Fibroblast of the aortic adventitia (primary cell): ENCODE results near the gene MRPL22. TPM values are rescaled to one million over a fixed set of nuclear protein-coding genes. Genes with fewer than 3 reads are reported as not detected.
A peak's percentile ranks its signal among the peaks of the same experiment; 100 is the strongest.

Source experiments
- DNase-seq: peaks from one replicate; pipeline ENCODE4 v3.0.0-alpha.2; 2010; ENCODE audit warnings: low read depth
- H3K4me3 ChIP-seq: 2 replicates; pipeline ENCODE4 v1.5.1; 2011; ENCODE audit warnings: low read depth, mild to moderate bottlenecking, control low read depth, low read length, moderate library complexity
- CTCF ChIP-seq: IDR thresholded peaks from 2 replicates; pipeline ENCODE4 v1.5.1; 2011; ENCODE audit warnings: mild to moderate bottlenecking, low read length, control low read depth, inconsistent platforms; ENCODE audit not compliant: insufficient read depth
- total RNA-seq: library from RNA; depleted of rRNA; stranded (reverse); fragments of >200 nt; gene quantifications from 2 replicates; pipeline ENCODE4 v1.2.3, GENCODE V29; 2012; ENCODE audit warnings: low replicate concordance

Gene MRPL22
- total RNA-seq, 1 donor: 21.5 TPM

- TF ChIP-seq CTCF: no peak
- no peak overlapping the region for H3K4me3 ChIP-seq
- no peak for DNase-seq
Observed at GRCh38 chr5:154943527-154943926, 2.7 kb downstream of the MRPL22 start.

- no peak for TF ChIP-seq CTCF
- DNase-seq: no peak
- no peak overlapping the region for H3K4me3 ChIP-seq
Observed at GRCh38 chr5:154944716-154945115, 3.8 kb downstream of the MRPL22 start.

GRCh38 chr5:154945695-154946301 lies 4.9 kb downstream of the MRPL22 start:
- TF ChIP-seq CTCF: peak; percentile 65
- peak; percentile 51 for DNase-seq
- no peak overlapping the region for H3K4me3 ChIP-seq

GRCh38 chr5:154947778-154948177 lies 6.9 kb downstream of the MRPL22 start:
- no peak for TF ChIP-seq CTCF
- H3K4me3 ChIP-seq: no peak overlapping the region
- DNase-seq: no peak

- TF ChIP-seq CTCF: no peak
- no peak for DNase-seq
- H3K4me3 ChIP-seq: no peak overlapping the region
Observed at GRCh38 chr5:154948313-154948712, 7.4 kb downstream of the MRPL22 start.

- TF ChIP-seq CTCF: no peak
- no peak for DNase-seq
Observed at GRCh38 chr5:154949781-154950180, 8.9 kb downstream of the MRPL22 start.

GRCh38 chr5:154956712-154957111 lies 15.8 kb downstream of the MRPL22 start:
- H3K4me3 ChIP-seq: no peak overlapping the region
- TF ChIP-seq CTCF: no peak
- no peak for DNase-seq

More at GRCh38 chr5:154949781-154950180, 8.9 kb downstream of the MRPL22 start:
- H3K4me3 ChIP-seq: no peak overlapping the region
